ENCODE measurements around the gene HEPACAM.

DNA sequence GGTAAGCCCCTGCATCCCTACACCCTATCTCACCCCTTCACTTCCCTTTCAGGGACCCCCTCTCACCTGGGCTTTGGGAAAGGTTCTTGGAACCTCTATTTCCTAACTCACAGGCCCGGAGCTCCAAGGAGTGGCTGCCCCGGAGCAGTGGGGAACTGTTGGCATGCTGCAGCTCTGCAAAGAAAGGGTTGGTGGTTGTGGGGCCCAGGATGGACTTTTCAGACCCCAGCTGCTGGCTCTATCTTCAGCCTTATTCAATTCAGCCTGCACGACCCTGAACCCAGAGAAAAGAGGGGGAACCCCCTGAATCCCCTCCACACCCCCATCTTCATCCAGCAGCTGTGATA, 48.2 kb downstream of the HEPACAM start:
- TF ChIP-seq, protein P1, sequence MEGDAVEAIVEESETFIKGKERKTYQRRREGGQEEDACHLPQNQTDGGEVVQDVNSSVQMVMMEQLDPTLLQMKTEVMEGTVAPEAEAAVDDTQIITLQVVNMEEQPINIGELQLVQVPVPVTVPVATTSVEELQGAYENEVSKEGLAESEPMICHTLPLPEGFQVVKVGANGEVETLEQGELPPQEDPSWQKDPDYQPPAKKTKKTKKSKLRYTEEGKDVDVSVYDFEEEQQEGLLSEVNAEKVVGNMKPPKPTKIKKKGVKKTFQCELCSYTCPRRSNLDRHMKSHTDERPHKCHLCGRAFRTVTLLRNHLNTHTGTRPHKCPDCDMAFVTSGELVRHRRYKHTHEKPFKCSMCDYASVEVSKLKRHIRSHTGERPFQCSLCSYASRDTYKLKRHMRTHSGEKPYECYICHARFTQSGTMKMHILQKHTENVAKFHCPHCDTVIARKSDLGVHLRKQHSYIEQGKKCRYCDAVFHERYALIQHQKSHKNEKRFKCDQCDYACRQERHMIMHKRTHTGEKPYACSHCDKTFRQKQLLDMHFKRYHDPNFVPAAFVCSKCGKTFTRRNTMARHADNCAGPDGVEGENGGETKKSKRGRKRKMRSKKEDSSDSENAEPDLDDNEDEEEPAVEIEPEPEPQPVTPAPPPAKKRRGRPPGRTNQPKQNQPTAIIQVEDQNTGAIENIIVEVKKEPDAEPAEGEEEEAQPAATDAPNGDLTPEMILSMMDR (IDR thresholded peaks at IDR 0.05), result no peak
- TF ChIP-seq POLR2A (IDR thresholded peaks at IDR 0.05), result no peak
